ENCODE data around the gene RAPGEF6.

RAPGEF6 gene

GRCh38 chr5:131644822-131645221, 9.8 kb upstream of the RAPGEF6 start:
- H3K79me2 ChIP-seq (ENCODE audit: insufficient read depth, low read length) = no peaks in the 10 kb centered on the region
- no peak overlapping the region for H3K9ac ChIP-seq (ENCODE audit: low read depth, low read length, poor library complexity, severe bottlenecking)
- H3K9me3 ChIP-seq (ENCODE audit: insufficient read depth, low read depth, low read length) = no peaks in the 10 kb centered on the region
- peaks cover 29% of the 10 kb centered on the region; the same call in 1 of the 2 replicates for H3K36me3 ChIP-seq (ENCODE audit: insufficient read depth, low read length)
- no peak overlapping the region for H3K4me2 ChIP-seq (ENCODE audit: low read depth, low read length, poor library complexity, severe bottlenecking)
- H3K27me3 ChIP-seq (ENCODE audit: insufficient read depth, low read length, poor library complexity, severe bottlenecking) = no peaks in the 10 kb centered on the region
- no peaks in the 10 kb centered on the region for H4K20me1 ChIP-seq (ENCODE audit: insufficient read depth, low read length, poor library complexity, severe bottlenecking)
- H3K4me1 ChIP-seq (ENCODE audit: insufficient read depth, low read length, poor library complexity, severe bottlenecking) = peaks cover 18% of the 10 kb centered on the region
- H3K4me3 ChIP-seq (ENCODE audit: low read length, poor library complexity, severe bottlenecking) = no peak overlapping the region
- no peak overlapping the region for H2AFZ ChIP-seq (ENCODE audit: low read length)
- peaks cover 5% of the 10 kb centered on the region; the same call in 1 of the 2 replicates for H3F3A ChIP-seq (ENCODE audit: low read depth)
- no peaks in the 10 kb centered on the region for H3K9me2 ChIP-seq (replicated peaks; ENCODE audit: low read depth, low read length)
- TF ChIP-seq CTCF (conservative IDR thresholded peaks at IDR 0.05; ENCODE audit: low read length) (no peak), EZH2phosphoT487 (IDR thresholded peaks at IDR 0.05; ENCODE audit: borderline replicate concordance) (no peak)

- no peak for TF ChIP-seq CTCF (conservative IDR thresholded peaks at IDR 0.05; ENCODE audit: low read length)
- no peak for TF ChIP-seq EZH2phosphoT487 (IDR thresholded peaks at IDR 0.05; ENCODE audit: borderline replicate concordance)
- Histone ChIP-seq H3K4me2 (ENCODE audit: low read depth, low read length, poor library complexity, severe bottlenecking) (no peak overlapping the region), H3K9me2 (replicated peaks; ENCODE audit: low read depth, low read length) (no peaks in the 10 kb centered on the region)
These were observed 9.3 kb upstream of the RAPGEF6 start for GRCh38 chr5:131644370-131644769.

GRCh38 chr5:131641494-131641893, 6.5 kb upstream of the RAPGEF6 start:
- H4K20me1 ChIP-seq (ENCODE audit: insufficient read depth, low read length, poor library complexity, severe bottlenecking) = no peaks in the 10 kb centered on the region
- H3F3A ChIP-seq (ENCODE audit: low read depth) = peaks cover 5% of the 10 kb centered on the region; the same call in 1 of the 2 replicates
- H3K9ac ChIP-seq (ENCODE audit: low read depth, low read length, poor library complexity, severe bottlenecking) = no peak overlapping the region

More at GRCh38 chr5:131644370-131644769, 9.3 kb upstream of the RAPGEF6 start:
- Histone ChIP-seq H3K4me1 (ENCODE audit: insufficient read depth, low read length, poor library complexity, severe bottlenecking) (peaks cover 22% of the 10 kb centered on the region), H3K9ac (ENCODE audit: low read depth, low read length, poor library complexity, severe bottlenecking) (no peak overlapping the region), H3K4me3 (ENCODE audit: low read length, poor library complexity, severe bottlenecking) (no peak overlapping the region), H3K9me3 (ENCODE audit: insufficient read depth, low read depth, low read length) (no peaks in the 10 kb centered on the region), H3K36me3 (ENCODE audit: insufficient read depth, low read length) (peaks cover 24% of the 10 kb centered on the region; the same call in 1 of the 2 replicates), H3K79me2 (ENCODE audit: insufficient read depth, low read length) (no peaks in the 10 kb centered on the region), H3F3A (ENCODE audit: low read depth) (peaks cover 5% of the 10 kb centered on the region; the same call in 1 of the 2 replicates), H3K27me3 (ENCODE audit: insufficient read depth, low read length, poor library complexity, severe bottlenecking) (no peaks in the 10 kb centered on the region), H2AFZ (ENCODE audit: low read length) (no peak overlapping the region), H4K20me1 (ENCODE audit: insufficient read depth, low read length, poor library complexity, severe bottlenecking) (no peaks in the 10 kb centered on the region)

More at GRCh38 chr5:131641494-131641893, 6.5 kb upstream of the RAPGEF6 start:
- H3K27me3 ChIP-seq (ENCODE audit: insufficient read depth, low read length, poor library complexity, severe bottlenecking) = no peaks in the 10 kb centered on the region
- peaks cover 49% of the 10 kb centered on the region for H3K4me1 ChIP-seq (ENCODE audit: insufficient read depth, low read length, poor library complexity, severe bottlenecking)
- no peak for TF ChIP-seq CTCF (conservative IDR thresholded peaks at IDR 0.05; ENCODE audit: low read length)
- no peak for TF ChIP-seq EZH2phosphoT487 (IDR thresholded peaks at IDR 0.05; ENCODE audit: borderline replicate concordance)
- peaks cover 13% of the 10 kb centered on the region; the same call in 1 of the 2 replicates for H3K36me3 ChIP-seq (ENCODE audit: insufficient read depth, low read length)
- no peaks in the 10 kb centered on the region for H3K9me3 ChIP-seq (ENCODE audit: insufficient read depth, low read depth, low read length)
- no peaks in the 10 kb centered on the region for H3K79me2 ChIP-seq (ENCODE audit: insufficient read depth, low read length)
- H3K9me2 ChIP-seq (replicated peaks; ENCODE audit: low read depth, low read length) = no peaks in the 10 kb centered on the region
- no peak overlapping the region for H3K4me3 ChIP-seq (ENCODE audit: low read length, poor library complexity, severe bottlenecking)
- no peak overlapping the region for H2AFZ ChIP-seq (ENCODE audit: low read length)
- H3K4me2 ChIP-seq (ENCODE audit: low read depth, low read length, poor library complexity, severe bottlenecking) = no peak overlapping the region
